ENCODE measurements around the gene CDC23.
"Not testable (repeated sequence)": the region's sequence is repeated elsewhere in the genome, so short reads cannot be mapped to it uniquely, and the experiment has no call there.

CDC23 gene

GRCh38 chr5:138216799-138217198 lies 3.7 kb upstream of the CDC23 start:
- DNase-seq (ENCODE audit: low spot score) = no peak

DNA sequence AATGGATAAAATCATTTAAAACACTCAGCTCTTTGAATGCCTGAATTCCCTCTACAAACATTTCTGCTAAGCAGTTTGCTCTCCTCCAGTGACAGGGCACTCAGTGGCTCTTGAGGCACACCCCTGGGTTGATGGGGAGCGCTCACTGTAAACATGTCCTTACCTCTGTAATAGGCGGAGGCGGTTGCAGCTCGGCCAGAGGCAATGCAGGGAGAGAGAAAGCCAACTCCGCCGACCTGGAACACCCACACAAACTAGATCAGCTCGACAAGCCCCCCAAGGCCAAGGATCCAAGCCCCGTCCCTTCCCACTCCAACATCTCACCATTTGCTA lies 329 bp downstream of the CDC23 start:
- DNase-seq (ENCODE audit: low spot score) = peak; percentile 49

GRCh38 chr5:138210985-138211384 lies 2.1 kb downstream of the CDC23 start:
- no peak for DNase-seq (ENCODE audit: low spot score)

DNA sequence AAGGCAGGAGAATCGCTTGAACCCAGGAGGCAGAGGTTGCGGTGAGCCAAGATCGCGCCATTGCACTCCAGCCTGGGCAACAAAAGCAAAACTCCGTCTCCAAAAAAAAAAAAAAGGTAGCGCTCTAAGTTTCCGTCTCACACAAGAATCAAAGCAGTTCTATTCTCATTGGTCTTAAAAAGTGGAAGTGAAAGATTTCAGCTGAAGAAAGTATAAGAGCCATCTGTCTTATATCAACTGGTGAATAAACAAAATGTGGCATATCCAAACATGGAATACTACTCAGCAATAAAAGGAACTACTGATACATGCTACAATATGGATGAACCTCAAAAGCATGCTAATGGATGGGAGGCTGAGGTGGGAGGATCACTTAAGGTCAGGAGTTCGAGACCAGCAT lies 19.3 kb downstream of the CDC23 start:
- not testable (repeated sequence) for DNase-seq (ENCODE audit: low spot score)

GRCh38 chr5:138192826-138193225 lies 20.3 kb downstream of the CDC23 start:
- no peak for DNase-seq (ENCODE audit: low spot score)

DNA sequence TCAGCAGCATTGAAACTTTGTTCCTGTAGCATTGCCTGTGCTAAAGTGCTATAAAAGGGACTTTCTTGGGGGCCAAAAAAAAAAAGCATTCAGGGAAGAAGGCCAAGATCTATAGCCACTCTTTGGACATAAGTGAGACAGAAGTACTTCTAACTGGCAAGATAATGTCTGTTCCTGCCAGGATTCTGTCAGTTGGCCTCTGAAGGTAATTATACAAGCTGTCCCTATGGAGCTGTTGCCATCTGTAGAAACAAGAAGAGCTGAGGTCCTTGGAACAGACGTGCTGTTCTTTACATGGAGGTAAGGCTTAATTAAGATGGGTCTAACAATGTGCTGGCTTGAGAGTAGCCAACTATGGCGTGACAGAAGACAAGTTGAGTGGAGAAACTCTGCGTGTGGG lies 24.5 kb downstream of the CDC23 start:
- DNase-seq (ENCODE audit: low spot score) = no peak

GRCh38 chr5:138186002-138186447 lies 27.1 kb downstream of the CDC23 start:
- no peak for DNase-seq (ENCODE audit: low spot score)

DNA sequence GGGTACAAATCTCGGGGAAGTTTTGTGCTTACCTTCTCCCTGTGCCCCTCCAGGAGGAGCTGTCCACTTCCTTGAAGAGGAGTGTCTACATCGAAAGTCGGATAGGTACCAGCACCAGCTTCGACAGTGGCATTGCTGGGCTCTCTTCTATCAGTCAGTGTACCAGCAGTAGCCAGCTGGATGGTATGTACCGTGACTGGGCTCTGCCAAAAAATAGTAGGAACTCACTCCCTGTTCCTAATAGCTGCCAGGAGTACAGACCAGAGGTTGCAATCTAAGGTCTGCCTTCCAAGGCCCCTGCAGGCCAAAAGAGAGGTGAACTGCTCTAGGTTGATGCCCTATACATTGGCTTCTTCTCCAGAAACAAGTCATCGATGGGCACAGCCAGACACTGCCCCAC lies 30.3 kb downstream of the CDC23 start:
- DNase-seq (ENCODE audit: low spot score) = no peak

DNA sequence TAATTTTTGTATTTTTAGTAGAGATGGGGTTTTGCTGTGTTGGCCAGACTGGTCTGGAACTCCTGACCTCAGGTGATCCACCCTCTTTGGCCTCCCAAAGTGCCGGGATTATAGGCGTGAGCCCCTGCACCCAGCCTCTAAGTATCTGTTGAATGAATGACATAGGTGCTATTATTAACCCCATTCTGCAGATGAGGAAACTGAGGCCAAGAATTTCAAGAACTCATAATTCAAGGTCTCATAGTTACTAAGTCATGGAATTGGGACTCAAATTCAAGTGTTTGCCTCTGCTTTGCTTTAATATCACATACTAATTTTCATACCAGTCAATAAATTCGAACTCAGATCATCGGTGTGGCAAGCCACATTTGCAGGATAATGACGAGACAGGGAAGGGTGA lies 32.3 kb downstream of the CDC23 start:
- DNase-seq (ENCODE audit: low spot score) = no peak

DNA sequence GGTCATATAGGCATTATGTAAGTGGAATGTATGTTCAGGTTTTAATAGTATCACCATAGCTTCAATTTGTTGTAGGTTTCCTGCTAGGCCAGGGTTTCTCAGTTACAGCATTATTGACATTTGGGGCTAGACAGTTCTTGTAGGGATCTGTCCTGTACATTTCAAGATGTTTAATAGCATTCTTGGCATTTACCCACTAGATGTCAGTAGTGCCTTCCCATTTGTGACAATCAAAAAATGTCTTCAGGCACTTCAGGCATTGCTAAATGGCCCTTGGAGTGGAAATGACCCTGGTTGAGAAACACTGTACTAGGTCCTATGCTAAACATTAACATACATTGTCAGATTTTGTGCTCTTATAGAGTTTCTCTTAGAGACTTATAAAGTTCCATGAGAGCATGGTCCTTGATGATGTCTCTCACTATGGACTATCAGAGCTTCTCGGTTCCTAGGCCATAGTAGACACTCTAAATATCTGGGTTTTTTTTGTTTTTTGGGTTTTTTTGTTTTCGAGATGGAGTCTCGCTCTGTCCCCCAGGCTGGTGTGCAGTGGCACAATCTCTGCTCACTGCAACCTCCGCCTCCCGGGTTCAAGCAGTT lies 32.8 kb downstream of the CDC23 start:
- DNase-seq (ENCODE audit: low spot score) = peak; percentile 75

- DNase-seq (ENCODE audit: low spot score) = peak; percentile 12
These were observed 33.8 kb downstream of the CDC23 start for GRCh38 chr5:138179277-138179857.

GRCh38 chr5:138178516-138179276 lies 34.4 kb downstream of the CDC23 start, which contains the start of the genes BRD8 and KIF20A:
BRD8 (minus strand) TSS chr5:138178630; CDS start chr5:138178614, 16 bp downstream.
KIF20A (plus strand) TSS chr5:138179112; CDS start chr5:138179681, 569 bp downstream.
- peak; percentile 99 for DNase-seq (ENCODE audit: low spot score)

GRCh38 chr5:138177941-138178515 lies 35.1 kb downstream of the CDC23 start:
- DNase-seq (ENCODE audit: low spot score) = peak; percentile 25

- DNase-seq (ENCODE audit: low spot score) = no peak
These were observed 42.8 kb downstream of the CDC23 start for GRCh38 chr5:138170299-138170698.

DNA sequence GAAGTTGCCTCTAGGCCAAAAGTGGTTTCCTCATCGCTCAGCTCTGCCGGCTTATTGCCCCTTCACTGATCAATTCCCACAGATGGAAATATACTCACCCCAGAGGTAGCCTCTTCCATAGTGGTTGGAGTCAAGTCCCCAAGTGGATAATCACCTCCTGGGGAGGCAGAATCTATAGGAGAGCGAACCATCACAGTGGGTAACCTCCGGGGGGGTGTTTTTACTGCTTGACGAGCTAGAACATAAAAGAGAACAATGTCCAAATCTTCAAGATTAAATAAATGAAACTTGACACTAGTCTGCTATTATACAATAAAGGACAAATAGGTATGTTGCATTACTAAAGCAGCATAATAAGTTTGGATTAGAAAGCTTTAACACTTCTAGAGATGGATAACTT lies 44.0 kb downstream of the CDC23 start:
- no peak for DNase-seq (ENCODE audit: low spot score)

GRCh38 chr5:138163721-138164120 lies 49.4 kb downstream of the CDC23 start:
- DNase-seq (ENCODE audit: low spot score) = no peak

DNA sequence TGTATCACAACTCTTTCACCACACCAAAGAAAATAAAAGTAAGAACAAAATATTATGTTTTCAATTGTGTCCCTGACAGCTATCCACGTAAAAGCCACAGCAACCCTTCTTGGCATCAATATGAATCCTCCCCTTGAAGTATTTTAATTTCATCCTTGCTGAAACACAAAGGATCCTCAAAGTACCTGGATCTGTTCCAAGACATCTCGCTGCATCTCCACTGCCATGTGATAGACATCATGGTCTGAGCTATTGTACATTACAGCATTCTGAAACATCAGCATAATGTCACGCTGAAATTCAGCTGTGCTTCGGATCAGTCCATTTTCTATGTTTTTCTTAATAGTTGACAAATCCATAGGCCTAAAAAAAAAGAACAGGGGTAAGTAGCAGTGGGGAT lies 52.4 kb downstream of the CDC23 start:
- DNase-seq (ENCODE audit: low spot score) = no peak

- DNase-seq (ENCODE audit: low spot score) = no peak
These were observed 53.5 kb downstream of the CDC23 start for GRCh38 chr5:138159666-138160065.

- DNase-seq (ENCODE audit: low spot score) = no peak
These were observed 55.5 kb downstream of the CDC23 start for GRCh38 chr5:138157626-138158025.

GRCh38 chr5:138155977-138156376 lies 57.1 kb downstream of the CDC23 start:
- DNase-seq (ENCODE audit: low spot score) = not testable (repeated sequence)

DNA sequence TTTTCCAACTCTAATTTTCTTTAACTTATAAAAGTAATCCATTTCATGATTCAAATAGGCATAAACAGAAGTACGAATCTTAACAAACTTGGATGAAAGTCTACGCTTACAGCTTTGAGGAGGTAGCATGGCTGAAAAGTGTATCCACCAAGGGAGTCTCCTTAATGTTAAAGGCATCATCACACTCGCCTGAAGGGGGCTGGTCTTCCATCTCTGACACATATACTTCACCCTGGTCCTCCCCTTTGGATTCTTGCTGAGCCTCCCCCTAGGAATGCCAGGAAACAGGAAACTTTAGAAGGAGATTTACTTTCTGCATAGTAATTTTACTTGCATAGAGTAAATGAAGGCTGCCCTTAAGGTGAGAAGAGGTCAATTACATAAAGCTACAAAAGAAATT lies 63.6 kb downstream of the CDC23 start:
- DNase-seq (ENCODE audit: low spot score) = no peak

GRCh38 chr5:138148811-138149210 lies 64.3 kb downstream of the CDC23 start:
- DNase-seq (ENCODE audit: low spot score) = peak; percentile 65

DNA sequence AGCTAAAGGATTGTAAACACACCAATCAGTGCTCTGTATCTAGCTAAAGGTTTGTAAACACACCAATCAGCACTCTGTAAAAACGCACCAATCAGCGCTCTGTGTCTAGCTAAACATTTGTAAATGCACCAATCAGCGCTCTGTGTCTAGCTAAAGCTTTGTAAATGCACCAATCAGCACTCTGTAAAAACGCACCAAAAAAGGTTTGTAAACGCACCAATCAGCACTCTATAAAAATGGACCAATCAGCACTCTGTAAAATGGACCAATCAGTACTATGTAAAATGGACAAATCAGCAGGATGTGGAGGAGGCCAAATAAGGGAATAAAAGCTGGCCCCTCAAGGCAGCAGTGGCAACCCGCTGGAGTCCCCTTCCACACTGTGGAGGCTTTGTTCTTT lies 69.5 kb downstream of the CDC23 start:
- not testable (repeated sequence) for DNase-seq (ENCODE audit: low spot score)
